ENCODE results near the gene ASXL1. TPM values are rescaled to one million over a fixed set of nuclear protein-coding genes. Genes with fewer than 3 reads are reported as not detected.
"Not testable (repeated sequence)": the region's sequence is repeated elsewhere in the genome, so short reads cannot be mapped to it uniquely, and the experiment has no call there.

Gene ASXL1
- total RNA-seq, 1 experiment from 2014 or later, result 49.7 TPM

DNA sequence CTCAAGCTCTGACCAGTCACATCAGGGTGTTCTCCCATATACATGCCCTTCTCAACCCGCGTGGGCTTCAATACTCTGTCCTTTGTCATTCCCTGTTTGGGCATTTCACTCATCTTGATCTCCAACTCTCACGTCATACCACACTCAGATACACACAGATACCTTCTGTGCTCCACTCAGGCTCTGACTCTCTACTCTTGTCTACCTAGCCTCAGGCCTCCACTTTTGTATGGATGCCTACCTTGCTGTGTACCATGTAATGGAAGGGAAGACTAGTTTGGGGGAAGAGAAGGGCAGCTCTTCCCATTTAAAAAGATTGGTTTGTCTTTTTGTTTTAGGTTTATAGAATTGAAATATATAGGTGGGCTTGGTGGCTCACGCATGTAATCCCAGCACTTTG lies 48.6 kb downstream of the ASXL1 start:
- no peak for DNase-seq (ENCODE audit: low spot score)

DNA sequence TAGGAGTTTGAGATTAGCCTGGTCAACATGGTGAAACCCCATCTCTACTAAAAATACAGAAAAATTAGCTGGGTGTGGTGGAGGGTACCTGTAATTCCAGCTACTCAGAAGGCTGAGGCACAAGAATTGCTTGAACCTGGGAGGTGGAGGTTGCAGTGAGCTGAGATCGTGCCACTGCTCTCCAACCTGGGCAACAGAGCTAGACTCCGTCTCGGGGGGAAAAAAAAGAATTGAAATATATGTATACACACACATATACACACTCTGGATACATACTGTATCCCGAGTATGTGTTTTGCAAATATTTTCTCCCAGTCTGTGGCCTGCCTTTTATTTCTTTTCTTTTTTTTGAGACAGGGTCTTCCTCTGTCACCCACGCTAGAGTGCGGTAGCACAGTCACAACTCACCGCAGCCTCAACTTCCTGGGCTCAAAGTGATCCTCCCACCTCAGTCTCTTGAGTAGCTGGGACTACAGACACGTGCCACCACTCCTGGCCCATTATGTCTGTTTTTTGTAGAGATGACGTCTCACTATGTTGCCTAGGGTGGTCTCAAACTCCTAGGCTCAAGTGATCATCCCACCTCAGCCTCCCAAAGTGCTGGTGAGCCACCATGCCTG lies 49.1 kb downstream of the ASXL1 start:
- DNase-seq (ENCODE audit: low spot score), result not testable (repeated sequence)

DNA sequence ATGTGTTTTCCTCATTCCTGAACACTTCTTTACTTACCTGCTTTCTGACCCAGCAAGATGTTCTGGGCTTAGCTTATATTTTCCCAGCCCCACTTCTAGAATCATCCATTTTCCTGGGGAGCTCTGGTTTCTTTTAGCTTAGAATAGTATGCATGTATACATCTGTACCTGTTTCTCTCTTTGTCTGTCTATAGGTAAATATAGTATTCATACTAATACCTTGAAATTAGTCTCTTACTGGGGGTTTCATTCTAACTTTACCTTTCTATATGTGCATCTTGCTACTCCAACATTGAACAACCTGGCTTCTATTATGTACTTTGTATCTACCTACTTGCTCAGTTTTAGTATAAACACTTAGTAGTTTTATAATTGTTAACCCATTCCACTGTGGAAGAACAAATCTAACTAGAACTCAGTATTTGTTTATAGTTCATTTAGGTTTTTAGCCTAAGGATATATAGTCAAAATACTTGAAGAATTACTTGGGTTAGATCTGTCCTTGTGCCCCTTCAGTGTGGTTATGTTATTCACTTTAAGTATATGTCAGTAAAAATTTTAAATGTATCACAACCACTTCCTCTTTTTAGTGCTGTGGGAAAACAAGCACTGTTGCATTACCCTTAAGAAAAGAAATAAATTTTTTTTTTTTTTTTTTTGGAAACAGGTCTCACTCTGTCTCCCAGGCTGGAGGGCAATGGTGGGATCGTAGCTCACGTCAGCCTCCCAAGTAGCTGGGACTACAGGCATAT lies 54.0 kb downstream of the ASXL1 start:
- DNase-seq (ENCODE audit: low spot score), result no peak

DNA sequence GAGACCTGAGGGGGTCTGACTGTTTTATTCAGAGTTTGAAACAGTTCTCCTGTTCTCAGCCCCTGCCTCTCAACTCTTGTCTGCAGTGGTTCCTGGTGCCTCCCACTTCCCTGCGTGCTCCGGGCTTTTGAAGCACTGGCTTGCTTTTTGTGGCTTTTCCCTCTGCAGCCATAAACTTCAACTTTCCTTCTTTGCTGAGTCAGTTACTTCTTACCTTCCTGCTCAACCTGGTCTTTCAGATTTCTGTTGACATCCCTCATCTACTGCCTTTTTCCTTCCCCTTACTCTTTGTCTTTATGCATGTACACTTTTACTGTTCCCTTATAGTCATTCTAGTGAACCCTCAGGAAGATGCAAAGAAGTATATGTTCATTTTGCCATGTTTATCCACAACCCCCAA lies 57.4 kb downstream of the ASXL1 start:
- no peak for DNase-seq (ENCODE audit: low spot score)

DNA sequence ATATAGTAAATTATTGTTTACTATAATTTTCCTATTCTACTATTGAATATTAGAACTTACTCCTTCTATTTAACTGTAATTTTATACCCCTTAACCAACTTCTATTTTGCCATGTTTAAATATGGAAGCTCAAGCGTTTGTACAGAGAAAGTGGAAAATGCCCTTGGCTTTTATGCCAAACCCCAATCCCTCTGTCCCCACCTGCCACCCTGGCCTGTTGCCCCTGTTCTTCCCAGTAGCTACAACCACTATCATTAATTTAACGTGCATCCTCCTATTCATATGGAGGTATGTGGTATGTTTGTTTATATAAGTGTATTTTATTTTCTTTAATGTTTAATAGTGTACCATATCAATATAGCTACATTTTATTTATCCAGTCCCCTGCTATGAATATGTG lies 58.1 kb downstream of the ASXL1 start:
- no peak for DNase-seq (ENCODE audit: low spot score)

DNA sequence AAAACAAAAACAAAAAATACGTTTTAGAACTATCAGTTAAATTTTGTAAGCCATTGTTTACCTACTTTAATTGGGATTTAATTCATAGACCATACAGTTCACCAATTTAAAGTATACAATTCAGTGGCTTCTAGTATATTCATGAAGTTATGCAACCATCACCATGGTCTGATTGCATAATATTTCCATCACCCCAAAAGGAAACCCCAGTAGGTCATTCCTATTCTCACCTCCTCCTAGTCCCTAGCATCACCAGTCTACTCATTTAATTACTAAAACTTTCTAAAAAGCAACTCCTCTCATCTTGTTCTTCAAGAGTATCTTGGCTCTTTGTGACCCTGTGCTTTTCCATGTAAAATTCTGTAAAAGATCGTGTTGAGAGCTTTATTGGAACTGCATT lies 60.2 kb downstream of the ASXL1 start:
- no peak for DNase-seq (ENCODE audit: low spot score)

DNA sequence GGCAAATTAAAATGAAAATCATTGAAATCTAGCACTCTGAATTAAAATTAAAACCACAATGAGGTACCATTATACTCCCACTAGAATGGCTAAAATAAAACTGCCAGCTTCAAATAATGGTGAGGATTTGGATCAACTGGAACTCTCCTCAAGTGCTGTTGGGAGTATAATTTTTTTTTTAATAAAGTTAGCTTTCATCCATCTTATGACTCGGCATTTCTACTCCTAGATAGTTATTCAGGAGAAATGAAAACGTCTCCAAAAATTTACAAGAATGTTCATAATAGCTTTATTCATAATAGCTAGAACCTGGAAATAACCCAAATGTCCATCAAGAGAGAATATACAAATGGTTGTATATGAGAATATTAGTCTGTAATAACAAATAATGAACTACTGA lies 63.2 kb downstream of the ASXL1 start:
- DNase-seq (ENCODE audit: low spot score), result no peak

DNA sequence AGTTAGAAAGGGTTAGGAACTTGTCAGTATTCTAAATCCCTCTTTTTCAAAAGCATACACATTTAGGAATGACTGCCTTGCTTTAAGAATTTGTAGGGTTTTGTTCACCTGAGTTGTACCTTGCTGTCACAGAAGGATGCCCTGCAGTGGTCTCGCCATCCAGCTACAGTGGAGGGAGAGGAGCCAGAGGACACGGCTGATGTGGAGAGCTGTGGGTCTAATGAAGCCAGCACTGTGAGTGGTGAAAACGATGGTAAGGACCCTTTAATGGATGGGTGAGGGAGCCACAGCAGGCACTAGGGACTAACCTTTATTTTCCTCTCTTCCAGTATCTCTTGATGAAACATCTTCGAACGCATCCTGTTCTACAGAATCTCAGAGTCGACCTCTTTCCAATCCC lies 69.9 kb downstream of the ASXL1 start:
- DNase-seq (ENCODE audit: low spot score), result no peak

DNA sequence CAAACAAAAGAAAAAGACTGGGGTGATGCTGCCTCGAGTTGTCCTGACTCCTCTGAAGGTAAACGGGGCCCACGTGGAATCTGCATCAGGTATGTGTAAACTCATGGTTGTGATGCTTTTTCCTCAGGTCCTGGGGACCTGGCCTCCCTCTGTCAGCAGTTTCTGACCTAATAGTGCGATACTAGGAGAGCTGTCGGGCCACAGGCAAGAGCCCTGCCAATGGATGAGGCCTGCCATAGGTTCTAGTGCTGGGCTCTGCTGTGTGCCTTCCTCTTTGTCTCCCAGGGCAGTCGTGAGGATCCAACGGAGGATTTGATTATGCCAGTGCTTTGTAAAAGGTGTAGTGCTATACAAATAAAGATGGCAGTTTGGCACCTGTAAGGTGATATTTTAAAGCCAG lies 71.2 kb downstream of the ASXL1 start:
- DNase-seq (ENCODE audit: low spot score), result no peak

DNA sequence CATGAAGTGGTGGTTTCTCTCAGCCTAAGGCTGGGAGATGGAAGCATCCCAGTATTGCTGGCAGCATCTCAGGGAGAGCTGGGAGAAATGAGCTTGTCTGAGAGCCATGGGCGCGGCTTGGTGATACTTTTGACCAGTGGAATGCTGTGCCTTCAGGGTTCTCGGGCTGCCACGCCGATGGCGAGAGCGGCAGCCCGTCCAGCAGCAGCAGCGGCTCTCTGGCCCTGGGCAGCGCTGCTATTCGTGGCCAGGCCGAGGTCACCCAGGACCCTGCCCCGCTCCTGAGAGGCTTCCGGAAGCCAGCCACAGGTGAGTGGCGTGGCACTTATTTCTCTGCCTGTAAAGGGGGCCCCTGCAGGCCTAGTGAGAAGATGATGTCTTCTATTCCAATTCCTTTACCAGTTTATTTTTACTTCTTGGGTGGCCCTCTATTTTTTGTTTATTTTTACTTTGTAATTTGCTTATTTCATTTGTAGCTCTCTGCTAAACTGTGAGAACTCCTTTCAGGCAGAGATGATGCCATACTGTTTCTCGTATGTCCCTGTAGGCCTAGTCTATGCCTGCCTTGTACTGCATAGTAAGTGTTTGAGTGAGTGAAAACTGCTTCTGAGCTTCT lies 71.7 kb downstream of the ASXL1 start:
- no peak for DNase-seq (ENCODE audit: low spot score)

DNA sequence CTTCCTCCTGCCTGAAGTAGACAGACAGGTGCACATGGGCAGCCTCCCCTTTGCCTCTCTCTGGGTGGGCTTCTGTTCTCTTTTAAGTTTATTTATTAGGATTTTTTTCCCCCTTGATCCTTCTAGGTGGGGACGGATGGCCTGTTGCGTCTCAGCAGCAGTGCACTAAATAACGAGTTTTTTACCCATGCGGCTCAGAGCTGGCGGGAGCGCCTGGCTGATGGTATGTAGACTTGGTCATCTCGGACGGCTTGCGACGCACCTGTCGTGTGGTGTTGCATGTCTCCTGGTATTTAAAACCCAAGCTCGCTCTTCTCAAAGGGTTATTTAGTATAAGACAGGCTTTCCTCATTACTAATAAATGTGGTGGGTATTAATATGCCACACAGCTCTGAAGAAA lies 73.3 kb downstream of the ASXL1 start:
- DNase-seq (ENCODE audit: low spot score), result no peak

DNA sequence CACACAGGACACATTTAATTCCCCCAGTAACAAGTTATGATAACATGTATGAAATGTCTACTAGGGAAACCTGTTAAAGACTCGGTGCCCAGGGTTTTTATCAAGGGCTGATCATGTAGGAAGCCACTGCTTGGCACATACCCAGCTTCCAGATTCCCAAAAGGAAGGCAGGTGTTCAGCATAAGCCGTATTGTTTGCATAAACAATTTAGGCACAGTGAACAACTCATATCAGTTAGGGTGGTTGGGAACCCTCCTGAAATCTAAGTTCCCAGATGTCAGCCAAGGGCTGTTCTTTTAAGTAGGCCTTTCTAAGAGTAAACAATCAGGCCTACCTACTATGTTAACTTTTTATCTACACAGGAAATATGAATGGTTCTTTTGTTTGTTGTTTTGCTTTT lies 74.1 kb downstream of the ASXL1 start:
- DNase-seq (ENCODE audit: low spot score), result no peak

DNA sequence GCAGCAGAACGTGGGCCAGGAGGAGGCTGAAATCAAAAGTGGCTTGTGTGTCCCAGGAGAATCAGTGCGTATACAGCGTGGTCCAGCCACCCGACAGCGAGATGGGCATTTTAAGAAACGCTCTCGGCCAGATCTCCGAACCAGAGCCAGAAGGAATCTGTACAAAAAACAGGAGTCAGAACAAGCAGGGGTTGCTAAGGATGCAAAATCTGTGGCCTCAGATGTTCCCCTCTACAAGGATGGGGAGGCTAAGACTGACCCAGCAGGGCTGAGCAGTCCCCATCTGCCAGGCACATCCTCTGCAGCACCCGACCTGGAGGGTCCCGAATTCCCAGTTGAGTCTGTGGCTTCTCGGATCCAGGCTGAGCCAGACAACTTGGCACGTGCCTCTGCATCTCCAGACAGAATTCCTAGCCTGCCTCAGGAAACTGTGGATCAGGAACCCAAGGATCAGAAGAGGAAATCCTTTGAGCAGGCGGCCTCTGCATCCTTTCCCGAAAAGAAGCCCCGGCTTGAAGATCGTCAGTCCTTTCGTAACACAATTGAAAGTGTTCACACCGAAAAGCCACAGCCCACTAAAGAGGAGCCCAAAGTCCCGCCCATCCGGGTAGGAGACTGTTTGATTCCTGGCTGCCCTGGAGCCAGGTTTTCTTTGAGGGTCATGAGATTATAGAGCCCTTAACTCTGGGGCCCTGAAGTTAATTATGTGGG lies 75.3 kb downstream of the ASXL1 start:
- DNase-seq (ENCODE audit: low spot score), result no peak

DNA sequence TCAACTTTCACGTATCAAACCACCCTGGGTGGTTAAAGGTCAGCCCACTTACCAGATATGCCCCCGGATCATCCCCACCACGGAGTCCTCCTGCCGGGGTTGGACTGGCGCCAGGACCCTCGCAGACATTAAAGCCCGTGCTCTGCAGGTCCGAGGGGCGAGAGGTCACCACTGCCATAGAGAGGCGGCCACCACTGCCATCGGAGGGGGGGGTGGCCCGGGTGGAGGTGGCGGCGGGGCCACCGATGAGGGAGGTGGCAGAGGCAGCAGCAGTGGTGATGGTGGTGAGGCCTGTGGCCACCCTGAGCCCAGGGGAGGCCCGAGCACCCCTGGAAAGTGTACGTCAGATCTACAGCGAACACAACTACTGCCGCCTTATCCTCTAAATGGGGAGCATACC lies 76.3 kb downstream of the ASXL1 start:
- DNase-seq (ENCODE audit: low spot score), result no peak

DNA sequence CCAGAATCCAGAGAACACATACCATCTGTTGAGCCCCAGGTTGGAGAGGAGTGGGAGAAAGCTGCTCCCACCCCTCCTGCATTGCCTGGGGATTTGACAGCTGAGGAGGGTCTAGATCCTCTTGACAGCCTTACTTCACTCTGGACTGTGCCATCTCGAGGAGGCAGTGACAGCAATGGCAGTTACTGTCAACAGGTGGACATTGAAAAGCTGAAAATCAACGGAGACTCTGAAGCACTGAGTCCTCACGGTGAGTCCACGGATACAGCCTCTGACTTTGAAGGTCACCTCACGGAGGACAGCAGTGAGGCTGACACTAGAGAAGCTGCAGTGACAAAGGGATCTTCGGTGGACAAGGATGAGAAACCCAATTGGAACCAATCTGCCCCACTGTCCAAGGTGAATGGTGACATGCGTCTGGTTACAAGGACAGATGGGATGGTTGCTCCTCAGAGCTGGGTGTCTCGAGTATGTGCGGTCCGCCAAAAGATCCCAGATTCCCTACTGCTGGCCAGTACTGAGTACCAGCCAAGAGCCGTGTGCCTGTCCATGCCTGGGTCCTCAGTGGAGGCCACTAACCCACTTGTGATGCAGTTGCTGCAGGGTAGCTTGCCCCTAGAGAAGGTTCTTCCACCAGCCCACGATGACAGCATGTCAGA lies 77.4 kb downstream of the ASXL1 start:
- no peak for DNase-seq (ENCODE audit: low spot score)

DNA sequence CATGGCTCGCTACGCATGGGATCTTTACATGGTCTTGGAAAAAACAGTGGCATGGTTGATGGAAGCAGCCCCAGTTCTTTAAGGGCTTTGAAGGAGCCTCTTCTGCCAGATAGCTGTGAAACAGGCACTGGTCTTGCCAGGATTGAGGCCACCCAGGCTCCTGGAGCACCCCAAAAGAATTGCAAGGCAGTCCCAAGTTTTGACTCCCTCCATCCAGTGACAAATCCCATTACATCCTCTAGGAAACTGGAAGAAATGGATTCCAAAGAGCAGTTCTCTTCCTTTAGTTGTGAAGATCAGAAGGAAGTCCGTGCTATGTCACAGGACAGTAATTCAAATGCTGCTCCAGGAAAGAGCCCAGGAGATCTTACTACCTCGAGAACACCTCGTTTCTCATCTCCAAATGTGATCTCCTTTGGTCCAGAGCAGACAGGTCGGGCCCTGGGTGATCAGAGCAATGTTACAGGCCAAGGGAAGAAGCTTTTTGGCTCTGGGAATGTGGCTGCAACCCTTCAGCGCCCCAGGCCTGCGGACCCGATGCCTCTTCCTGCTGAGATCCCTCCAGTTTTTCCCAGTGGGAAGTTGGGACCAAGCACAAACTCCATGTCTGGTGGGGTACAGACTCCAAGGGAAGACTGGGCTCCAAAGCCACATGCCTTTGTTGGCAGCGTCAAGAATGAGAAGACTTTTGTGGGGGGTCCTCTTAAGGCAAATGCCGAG lies 78.2 kb downstream of the ASXL1 start:
- no peak for DNase-seq (ENCODE audit: low spot score)

DNA sequence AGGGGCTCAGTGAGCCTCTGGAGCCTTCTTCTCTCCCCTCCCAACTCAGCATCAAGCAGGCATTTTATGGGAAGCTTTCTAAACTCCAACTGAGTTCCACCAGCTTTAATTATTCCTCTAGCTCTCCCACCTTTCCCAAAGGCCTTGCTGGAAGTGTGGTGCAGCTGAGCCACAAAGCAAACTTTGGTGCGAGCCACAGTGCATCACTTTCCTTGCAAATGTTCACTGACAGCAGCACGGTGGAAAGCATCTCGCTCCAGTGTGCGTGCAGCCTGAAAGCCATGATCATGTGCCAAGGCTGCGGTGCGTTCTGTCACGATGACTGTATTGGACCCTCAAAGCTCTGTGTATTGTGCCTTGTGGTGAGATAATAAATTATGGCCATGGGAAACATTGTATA lies 78.8 kb downstream of the ASXL1 start:
- DNase-seq (ENCODE audit: low spot score), result no peak

DNA sequence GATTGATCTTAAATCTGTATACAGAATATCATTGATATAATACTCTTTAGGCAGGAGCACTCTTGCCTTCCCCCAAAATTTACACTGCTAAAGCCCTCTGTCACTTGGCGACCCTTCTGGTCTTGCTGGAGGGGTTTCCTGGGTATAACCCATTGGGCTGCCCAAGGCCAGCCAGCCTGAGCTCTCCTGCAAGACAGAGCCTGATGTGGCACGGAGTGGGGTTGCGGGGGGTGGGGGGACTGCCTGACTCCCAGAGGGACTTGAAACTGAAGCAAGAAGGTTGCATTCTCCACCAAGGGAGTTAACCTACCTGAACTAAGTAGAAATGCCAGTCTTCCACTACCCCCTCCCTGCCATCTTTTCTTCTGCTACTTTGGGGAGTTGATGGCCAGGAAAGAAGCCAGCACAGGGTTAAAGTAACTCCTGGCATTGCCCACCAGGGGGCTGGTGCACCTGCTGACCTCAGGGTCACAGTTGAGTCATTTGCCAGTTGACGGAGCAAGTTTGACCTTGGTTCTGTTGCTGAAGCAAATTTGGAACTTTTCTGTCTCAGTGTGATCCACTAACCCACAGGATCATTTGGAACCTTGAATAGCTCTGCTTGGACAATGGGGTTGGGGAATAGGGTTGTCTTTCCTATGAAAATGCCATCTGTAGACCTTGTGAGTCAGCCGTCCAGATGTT lies 79.4 kb downstream of the ASXL1 start:
- DNase-seq (ENCODE audit: low spot score), result peak; percentile 22

DNA sequence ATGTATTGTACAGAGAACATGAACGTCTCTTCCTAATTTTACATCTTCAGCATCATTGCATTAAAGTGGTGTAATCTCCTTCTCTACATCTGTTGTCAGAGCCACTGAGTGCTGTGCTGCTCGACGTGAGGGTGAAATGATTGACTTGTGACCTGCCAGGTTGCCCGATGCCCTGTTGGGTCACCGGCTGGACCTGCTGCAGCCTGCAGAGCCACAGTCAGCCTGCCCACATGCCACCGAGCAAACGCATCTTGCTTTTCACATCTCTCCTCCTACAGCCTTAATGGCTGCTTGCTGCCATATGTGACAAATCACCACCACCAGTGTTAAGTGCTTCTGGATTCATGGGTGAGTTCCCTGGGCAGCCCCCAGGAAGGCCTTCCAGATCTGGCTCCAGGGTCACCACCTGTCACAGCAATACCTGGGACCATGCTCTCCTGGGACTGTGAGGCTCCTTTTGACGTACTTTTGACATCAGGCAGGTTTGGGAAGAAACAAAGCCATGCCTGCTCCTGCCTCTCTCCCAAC lies 80.3 kb downstream of the ASXL1 start:
- no peak for DNase-seq (ENCODE audit: low spot score)

DNA sequence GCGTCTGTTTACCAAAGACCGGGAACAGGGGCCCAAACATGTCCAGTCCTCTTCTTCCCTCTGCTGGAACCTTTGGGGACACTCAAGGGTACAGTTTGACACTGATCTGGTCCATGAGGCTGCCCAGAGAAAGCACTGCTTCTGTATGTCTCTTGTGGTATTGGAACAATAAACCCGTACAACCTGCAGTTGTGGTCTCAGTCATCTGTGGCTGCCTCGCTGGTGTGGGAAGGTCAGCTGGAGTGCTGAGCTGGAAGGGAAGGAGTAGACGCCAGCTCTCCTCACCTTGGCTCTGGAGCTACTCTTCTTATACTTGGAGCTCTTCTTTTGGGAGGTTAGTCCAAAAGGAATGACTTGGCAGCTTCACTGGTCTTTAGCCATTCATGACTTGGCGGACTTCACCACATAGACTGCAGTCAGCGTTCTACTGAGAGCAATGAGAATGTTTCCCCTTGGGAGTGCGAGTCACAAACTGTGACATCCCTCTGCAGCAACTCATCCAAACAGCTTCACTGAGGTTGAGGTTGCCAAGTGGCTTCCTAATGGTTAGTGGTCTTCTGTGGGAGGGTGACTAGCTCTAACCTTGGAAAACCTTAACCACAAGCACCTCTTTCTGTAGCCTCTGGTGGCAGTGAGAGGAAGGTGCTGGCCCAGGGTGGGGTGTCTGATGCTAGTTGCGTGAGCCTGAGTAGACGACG lies 81.2 kb downstream of the ASXL1 start:
- peak; percentile 68 for DNase-seq (ENCODE audit: low spot score)
